GM21737 (cell line): ENCODE data around the gene VWF.

Experiments used
- ATAC-seq: cut with Tn5 transposase; IDR thresholded peaks from one replicate; pipeline ENCODE4 v1.9.1; 2021; ENCODE audit warnings: mild to moderate bottlenecking, moderate library complexity; ENCODE audit not compliant: unreplicated experiment

Gene VWF

DNA sequence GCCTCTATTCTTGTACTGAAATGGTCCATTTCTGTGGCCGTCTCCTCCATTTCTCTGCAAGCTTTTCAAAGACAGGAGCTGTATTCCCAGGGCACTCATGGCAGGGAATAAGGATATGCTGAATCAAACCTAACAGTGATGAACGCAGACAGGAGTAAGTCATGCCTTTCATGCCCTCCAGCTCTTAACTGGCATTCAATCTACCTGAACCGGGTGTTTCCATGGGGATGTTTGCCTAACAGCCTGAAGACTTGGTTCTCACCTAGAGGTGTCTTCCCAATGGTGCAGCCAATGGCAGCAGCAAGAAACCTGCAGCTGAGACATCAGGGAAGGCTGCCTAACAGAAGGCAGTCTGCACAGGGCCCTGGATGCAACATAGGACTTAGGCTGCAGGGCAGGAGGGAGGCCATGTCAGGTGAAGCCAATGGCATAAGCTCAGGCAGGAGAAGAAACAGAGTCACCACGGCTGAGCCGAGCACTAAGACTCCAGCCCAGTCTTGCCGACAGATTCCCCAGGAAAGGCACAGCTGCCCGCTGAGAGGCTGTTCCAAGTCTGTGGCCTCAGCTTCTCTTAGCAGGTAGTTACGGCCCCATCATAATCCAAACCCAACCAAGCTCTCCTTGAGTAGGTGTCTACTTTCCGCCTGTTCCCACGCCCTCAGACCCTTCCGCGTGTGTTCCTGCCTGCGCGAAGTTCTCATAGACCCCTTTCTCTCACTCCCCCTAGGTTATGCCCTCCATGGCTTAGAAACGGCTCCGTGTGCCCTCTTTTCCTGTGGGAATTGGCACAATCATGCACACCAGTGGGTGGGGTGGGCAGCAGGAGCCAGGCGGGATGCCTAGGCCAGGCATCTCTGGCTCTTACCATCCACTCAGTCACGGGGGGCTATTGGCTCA, 44.1 kb downstream of the VWF start:
- no peak for ATAC-seq

DNA sequence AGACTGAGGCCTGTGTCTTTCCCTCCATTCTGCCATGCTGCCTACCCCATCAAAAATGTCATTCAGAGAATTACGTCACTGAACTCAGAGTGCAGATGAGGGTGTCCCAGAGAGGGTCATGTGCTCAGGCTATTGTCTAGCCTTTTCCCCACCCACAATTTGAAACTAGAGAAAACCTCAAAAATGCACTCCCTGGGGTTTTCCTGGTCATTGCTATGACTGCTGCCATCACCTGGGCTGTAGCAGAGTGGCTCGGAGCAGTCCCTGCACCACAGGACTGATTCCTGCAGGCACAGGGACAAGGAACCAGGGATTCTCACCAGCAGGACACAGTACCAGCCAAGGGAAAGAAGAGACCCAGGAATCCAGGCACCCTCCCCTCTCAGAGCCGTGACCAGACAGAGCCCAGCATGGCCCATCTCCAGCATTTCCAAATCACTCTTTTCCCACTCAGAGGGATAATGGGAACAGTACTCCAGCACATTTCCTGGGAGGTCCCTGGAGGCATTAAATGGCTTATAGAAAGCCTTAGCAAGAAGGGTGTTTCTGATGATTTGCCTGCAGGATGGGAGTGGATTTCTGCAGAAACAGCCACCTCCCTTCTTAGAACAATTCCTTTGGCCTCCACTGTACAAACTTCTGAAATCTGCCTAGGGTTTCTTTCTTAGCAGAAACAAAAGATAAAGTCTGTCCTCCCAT, 45.9 kb downstream of the VWF start:
- ATAC-seq, result no peak

DNA sequence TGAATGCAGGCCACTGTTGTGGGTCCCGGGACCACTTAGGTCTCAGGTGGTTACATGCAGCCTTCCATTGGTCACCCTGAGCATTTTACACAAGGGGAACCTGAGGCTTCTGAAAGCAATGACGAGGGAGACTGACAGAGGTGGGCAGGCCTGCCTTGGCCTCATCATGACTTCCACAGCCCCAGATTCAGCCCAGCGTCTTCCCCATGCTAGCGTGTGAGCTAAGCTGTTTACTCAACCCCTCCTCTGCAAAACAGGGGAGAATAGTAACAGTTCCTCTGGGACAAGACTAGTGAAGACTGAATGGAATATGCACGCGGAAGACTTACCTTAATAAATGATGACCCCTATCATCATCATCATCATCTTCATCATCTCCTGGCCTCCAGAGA, 46.8 kb downstream of the VWF start:
- ATAC-seq, result no peak

DNA sequence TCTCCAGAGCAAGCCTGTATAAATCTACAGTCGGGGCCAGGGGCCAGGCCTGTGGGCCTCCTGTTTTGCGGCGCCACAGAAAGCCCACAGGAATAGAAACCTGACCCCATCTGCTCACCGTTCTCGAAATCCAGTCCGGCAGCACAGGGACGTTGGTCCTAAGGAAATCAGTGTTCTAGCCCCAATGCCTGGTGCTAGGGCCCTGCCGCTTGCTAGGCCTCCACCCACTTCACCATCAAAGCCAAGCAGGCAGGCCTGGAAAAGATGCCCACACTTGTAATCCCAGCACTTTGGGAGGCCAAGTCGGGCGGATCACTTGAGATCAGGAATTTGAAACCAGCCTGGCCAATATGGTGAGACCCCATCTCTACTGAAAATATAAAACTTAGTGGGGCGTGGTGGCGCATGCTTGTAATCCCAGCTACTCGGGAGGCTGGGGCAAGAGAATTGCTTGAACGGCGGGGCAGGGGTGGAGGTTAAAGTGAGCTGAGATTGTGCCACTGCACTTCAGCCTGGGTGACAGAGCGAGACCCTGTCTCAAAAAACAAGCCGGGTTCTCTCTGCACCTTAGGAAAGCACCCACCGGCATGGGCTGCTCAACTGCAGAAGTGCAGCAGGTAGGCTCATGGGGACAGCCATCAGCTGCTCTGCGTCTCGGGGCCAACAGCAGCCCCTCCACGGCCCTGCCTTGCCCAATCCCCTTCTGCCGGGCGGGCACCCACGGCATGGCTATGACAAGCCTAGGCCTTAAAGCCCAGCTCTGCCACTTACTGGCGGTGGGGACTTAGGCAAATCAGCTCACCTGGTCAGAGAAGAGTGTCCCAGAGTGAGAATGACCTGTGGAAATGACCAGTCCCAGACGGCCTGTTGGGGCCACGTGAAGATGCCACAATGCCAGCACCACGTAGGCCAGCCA, 47.4 kb downstream of the VWF start:
- no peak for ATAC-seq

DNA sequence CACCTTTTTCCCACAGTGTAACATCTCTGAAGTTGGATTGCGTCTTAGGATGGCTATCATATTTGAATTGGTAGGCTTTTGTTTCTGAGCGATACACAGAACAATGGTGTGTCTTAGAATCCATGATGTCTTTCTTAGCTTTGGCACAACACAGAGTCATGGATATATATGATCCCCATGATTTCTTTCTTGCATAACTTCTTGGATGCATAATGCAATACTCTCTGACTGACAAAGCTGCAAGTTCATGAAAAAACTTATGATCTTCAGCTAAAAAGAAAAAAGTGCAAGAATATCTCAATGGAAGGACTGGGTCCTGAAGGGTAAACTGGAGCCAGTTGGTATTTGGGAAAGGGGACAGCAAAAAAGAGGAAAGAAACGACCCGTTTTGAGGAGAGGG, 48.1 kb downstream of the VWF start:
- ATAC-seq, result no peak

DNA sequence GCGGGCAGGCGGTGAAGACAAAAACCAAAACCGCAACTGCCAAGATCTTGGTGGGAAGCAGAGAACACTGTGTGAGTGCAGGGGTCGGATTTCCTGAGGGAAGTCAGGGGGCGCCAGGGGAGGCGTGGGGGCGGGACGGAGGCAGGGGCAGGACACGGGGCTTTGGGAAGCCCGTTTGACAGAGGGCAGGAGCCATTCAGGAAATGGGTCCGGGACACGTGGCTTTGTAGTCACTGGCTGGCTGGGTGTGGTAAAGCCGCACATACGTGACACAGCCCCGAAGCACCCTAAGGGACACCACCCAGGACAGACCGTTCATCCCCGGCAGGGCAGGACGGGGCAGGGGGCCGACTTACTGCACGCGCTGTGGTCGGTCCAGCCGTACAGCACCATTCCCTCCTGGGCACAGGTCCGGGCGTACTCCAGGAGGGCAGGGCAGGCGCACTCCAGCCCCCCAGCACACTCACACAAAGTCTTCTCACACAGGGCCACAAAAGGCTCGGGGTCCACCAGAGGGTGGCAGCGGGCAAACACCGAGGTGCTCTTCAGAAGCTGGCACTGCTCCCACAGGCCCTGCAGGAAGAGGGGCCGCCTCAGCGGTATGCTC, 49.4 kb downstream of the VWF start:
- no peak for ATAC-seq

DNA sequence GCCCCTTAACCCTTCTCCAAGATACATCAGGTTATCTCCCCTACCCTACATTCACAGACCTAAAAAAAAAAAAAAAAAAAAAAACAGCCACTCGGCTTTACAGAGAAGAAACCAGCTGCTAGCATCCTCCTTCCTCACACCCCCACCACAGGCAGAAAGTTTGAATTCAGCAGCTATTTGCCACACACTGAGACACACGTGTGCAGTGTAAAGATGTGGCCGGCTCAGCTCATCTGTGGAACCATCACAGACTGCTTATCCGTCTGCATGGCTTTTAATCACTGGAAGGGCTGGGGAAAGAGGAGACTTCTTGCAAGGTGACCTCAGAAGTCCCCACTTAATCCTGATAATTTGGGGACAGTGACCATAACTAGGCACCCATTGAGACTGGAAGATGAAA, 50.0 kb downstream of the VWF start:
- no peak for ATAC-seq

DNA sequence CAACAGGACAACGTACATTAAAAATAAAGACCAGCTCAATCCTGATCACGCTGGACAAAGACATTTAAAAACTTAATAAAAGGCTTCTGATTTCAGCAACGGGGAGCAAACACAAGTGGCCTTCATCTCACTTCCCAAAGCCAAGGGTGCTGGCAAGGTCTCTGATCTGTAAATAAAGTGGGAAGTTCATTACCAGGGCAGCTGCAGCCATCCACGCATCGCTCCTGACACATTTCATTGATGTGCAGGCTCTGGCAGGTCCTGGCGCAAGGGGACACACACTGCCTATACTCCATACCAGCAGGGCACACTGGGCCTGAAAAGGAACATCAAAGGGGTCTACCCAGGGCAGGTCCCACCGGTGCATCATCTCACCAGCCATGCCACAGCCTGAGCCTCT, 51.0 kb downstream of the VWF start:
- ATAC-seq, result no peak

DNA sequence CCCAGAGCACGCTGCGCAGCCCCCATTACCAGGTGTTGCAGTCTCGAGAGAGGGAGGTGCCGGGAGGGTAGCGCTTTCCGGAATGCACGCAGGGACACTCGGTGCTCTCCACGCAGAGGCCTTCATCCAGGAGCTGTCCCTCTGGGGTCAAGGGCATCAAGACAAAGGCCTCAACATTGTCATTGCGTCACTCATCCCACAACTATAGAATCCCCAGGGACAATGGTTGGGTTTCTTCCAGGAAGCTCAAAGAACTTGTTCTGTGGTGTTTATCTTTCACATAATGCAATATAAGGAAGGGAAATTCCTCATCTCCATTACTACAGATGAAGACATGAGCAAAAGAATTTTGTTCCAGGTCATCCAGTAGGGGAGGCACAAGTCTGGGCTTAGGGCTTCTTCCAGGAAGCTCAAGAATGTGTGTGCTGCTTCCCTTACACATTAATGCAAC, 52.1 kb downstream of the VWF start:
- ATAC-seq, result no peak

DNA sequence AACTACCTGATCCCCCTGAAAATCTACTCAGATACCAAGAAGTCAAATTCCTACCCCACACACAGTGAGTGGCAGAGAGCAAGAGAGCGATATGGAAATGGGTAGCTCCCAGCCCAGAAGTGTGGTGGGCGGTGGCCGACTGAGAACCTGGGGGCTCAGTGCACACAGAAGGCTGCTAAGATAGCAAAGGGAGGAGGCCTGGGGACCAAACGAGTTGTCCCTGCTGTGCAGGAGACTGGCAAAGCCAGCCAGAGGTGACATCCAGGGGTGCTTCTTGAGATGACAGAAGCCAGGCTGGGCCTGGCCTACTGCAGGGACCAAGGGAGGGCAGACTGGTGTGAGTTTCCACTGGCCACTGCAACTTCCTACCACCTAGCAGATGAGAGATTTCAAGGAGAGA, 52.9 kb downstream of the VWF start:
- no peak for ATAC-seq

DNA sequence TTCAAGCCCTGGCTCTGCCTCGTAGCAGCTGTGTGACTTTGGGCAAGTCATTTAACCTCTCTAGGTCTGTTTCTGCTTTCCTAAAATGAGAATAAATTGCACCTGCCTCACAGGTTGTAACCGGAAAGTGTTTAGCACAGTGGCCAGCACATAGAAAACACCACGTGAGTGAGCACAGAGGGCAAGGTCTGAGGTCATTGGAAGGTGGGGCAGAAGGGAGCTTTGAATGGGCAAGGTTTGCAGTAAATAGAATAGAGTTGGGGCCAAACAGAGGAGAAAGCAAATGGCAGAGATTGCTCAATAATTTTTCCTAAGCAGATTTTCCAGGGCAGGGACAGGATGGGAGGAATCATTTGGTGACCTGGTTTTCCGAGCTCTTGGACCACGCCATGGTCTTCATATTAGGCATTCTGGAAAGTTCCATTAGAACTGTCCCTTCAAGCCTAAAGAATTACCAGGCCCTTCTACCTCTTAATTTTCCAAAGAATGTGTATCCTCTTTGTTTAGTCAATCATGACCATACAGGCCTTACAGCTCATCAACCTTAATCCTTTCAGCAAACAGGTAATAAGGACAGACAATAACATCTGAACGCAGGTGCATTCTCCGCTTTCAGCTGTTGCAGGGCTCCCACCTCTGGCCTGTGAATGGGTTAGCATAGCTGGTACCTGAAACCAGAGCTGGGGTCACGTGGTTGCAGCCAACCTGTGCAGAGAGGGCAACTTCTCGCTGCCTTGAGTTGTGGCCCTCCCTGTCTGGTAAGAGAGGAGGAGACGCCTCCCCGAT, 53.8 kb downstream of the VWF start:
- no peak for ATAC-seq

DNA sequence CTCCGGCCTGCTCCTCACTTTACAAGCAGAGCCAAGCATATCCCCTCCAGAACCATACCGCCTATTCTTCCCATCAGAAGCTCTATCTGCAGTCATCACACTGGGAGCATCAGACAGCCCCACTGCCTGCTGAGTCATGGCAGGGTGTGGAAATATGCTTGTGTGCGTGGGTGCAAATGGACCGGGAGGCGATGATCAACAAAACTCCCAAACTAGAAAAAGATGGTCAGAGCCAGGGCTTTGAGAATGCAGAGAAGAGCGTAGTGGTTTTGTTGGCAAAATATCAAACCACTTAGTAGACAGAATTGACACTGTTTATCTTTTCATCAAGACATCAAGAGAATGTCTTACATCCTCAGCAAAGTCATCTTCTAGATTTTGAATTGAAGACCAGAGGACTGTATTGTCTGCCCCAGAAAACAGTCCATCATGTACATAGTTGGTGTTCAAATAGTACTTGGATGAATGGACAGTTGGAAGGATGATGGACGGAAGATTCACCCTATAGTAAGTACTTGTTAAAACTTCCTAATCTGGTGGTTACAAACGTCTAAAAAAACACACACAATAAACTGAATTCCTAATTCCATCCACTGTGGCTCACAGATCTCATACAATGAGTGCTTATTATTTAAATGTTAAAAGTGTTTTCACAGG, 54.9 kb downstream of the VWF start:
- ATAC-seq, result no peak

DNA sequence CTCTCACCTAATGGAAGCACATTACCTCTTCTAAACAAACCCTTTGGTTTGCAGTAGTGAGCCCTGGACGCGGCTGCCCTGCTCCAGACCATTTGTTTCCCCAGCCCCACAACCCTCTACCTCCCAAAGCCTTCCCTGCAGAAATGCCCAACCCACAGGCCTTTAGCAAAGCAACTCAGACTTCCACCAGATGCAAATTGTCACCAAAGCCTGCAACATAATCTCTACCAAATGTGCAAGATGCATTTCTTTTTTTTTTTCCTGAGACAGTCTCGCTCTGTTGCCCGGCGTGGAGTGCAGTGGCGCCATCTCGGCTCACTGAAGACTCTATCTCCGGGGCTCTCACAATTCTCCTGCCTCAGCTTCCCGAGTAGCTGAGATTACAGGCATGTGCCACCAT, 56.2 kb downstream of the VWF start:
- ATAC-seq, result no peak

DNA sequence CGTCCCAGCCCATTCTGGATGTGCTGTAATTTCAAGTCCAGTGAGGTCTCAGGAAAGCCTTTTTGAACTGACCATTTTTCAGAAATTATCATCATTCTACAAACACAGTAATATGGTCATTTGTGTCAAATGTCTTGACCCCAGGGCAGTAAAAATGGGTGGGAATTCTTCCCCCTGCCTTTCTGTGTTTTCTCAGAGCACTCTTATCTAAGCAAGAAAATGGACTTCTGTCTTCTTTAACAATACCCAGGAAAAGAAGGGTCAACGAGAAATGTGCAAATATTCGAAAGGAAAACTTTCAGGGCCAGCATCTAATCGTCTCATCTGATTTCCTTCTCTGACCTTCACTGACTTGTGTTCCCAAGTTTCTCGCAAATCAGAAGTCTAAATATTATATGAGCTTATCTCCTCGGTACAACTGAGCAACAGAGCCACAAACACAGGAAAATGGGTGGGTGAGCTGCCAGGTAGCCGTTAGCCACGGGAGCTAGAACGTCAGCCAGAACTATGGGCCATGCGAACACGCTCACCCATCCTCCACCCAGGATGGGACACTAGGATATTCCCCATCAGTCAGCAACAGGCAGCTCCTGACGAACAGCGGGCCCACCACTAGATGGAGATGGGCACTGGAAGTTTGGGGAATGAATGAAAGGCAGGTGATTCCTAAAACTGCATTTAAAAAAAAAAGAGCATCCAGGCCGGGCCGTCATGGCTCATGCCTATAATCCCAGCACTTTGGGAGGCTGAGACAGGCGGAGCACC, 57.1 kb downstream of the VWF start:
- ATAC-seq, result no peak

DNA sequence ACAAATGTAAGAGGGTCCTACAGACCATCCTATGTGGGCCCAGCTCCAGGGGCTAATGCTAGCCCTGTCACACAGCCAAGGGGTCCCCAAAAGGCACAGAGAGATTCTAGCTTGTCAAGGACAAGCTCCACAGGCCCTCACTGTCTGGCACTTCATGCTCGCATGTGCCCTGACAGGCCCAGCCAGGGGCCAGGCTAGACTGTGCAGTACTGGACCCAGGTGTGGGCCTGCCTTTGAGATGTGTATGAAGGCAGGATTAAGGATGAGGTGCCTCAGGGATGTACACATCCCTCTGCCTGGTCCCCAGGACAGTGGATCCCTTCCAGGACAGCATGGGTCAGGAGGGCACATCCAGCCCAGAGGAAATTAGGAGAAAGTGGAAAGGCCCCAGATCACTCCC, 57.8 kb downstream of the VWF start:
- ATAC-seq, result no peak

DNA sequence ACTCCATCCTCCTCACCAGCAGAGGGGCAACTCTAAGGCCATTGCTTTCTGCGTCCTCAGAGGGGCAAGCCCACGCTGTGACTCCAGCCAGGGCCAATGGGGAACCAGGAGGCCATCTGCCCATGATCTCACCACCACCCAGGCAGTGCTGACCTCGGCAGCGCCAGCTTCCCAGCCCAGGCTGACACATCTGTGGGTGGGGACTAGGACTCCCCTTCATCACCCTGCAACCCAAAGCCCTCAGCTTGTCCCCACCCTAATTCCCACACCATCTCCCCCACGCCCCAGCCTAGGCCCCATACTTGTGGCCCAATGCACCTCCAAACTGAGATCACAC, 58.6 kb downstream of the VWF start:
- ATAC-seq, result no peak

DNA sequence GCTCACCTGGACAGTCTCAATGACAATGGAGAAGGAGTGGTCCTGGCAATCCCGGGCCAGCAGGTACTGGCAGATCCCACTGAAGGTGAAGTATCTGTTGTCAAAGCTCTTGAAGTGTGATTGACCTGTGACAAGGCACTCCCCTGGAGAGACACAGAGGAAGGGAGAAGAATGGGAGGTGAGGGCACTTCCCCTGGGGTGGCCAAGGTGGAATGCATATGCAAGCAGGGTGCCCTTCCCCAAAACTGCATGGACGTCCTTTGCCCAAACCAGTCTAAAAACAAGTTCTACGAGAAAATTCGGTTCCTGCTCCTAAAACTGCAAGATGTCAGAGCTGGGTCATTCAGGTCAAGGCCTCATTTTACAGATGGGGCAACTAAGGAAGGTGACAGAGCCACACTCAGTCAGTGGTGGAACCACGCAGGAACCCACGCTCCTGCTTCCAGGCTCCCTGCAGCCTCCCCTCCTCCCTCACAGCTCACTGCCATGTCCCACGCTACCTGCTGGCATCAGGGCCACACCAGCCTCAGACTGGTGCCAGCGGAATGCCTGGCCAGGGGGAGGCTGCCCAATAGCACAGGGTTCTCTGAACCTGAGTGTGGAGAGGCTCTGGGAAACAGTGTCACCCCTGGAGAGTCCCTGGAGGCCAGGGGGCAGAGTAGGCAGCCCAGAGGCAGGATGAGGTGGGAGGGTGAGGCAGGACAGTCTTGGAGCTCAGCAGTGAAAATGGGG, 59.2 kb downstream of the VWF start:
- no peak for ATAC-seq
